GM18870 (cell line): ENCODE results near the gene GALNT9.
"Not testable (repeated sequence)": the region's sequence is repeated elsewhere in the genome, so short reads cannot be mapped to it uniquely, and the experiment has no call there.

ENCODE experiments used
- ATAC-seq: cut with Tn5 transposase; IDR thresholded peaks from one replicate; pipeline ENCODE4 v1.9.1; 2021; ENCODE audit warnings: moderate library complexity; ENCODE audit not compliant: unreplicated experiment

GALNT9 gene

DNA sequence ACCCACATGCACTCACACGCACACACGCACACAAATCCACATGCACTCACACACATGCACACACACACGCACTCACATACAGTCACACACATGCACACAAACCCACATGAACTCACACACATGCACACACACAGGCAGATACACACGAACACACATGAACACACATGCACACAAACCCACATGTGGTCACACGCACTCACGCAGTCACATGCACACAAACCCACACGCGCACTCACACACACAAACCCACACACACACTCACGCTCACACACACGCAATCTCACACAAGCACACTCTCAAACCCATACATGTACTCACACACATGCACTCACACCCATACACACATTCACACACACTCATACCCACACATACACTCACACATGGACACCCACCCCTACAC is 61.5 kb downstream of the GALNT9 start:
- ATAC-seq, result no peak

DNA sequence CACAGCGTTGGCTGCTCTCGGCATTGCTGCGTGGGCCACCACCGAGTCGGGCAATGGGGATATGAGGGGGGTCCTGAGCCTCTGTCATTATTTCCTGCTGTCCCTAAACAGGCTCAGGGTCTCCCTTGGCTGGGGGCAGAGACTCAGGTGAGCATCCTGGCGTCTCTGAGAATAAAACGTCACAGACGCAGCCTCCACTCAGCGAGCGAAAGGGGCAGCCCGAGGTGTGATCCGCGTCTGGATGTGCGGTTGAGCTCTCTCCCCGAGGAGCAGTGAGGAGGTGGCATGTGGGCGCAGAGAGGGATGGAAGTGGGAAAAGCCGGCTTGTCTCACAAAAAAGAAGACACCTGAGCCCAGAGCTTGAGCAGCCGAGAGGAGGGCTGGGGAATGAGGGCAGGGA is 62.6 kb downstream of the GALNT9 start:
- ATAC-seq, result no peak

DNA sequence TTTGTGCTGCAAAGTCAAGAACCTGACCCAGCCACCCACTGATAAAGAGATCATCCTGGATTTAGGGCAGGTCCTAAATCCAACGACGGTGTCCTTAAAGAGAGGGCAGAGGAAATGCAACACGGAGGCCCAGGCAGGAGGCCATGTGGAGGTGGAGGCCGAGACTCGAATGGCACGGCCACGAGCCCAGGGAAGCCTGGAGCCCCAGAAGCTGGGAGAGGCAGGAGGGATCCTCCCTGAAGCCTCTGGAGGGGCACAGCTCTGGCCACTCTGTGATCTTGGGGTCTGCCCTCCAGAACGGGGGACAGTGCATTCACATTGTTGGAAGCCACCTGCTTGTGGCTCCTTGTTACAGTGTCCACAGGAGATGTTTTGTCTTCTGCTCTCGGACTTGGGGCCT is 63.0 kb downstream of the GALNT9 start:
- ATAC-seq, result no peak

- not testable (repeated sequence) for ATAC-seq
These were observed 63.6 kb downstream of the GALNT9 start for GRCh38 chr12:132265822-132266221.

DNA sequence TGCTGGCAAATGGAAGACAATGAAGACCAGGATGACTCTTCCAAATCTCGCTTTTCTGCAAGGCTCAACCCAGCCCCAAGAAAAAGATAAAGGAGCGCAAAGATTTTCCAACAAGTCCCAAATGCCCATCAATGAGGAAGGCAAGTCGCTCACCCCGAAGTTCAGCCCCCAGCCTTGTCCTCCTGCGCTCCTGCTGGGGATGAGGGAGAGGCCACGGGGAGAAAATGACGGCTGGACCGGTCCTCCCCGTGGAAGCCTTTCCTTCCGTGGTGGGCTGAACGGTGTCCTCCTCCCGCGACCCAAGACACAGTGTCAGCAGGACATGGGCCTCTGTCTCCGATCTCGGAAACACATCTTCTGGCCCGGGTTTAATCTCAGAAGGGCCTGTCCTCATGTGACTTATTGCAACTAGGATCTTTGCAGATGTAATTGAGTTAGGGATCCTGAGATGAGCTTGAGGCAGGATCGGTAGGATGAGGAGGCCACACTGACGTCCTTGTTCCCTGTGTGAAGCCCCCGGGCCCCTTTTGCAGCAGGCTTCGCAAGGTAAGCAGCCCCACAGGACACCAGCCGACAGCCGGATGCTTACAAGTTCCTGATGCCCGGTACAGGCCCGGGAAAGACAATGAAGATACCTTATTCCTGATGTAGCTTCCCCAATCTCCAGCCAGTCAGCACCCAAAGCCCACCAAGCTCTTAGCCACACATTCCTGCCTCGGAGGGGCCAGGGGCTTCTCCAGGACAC is 64.2 kb downstream of the GALNT9 start:
- no peak for ATAC-seq

- ATAC-seq, result no peak
These were observed 65.0 kb downstream of the GALNT9 start for GRCh38 chr12:132264086-132265010.

- ATAC-seq, result no peak
These were observed 65.8 kb downstream of the GALNT9 start for GRCh38 chr12:132263451-132264049.

GRCh38 chr12:132263061-132263360 is 66.4 kb downstream of the GALNT9 start:
- ATAC-seq, result no peak

DNA sequence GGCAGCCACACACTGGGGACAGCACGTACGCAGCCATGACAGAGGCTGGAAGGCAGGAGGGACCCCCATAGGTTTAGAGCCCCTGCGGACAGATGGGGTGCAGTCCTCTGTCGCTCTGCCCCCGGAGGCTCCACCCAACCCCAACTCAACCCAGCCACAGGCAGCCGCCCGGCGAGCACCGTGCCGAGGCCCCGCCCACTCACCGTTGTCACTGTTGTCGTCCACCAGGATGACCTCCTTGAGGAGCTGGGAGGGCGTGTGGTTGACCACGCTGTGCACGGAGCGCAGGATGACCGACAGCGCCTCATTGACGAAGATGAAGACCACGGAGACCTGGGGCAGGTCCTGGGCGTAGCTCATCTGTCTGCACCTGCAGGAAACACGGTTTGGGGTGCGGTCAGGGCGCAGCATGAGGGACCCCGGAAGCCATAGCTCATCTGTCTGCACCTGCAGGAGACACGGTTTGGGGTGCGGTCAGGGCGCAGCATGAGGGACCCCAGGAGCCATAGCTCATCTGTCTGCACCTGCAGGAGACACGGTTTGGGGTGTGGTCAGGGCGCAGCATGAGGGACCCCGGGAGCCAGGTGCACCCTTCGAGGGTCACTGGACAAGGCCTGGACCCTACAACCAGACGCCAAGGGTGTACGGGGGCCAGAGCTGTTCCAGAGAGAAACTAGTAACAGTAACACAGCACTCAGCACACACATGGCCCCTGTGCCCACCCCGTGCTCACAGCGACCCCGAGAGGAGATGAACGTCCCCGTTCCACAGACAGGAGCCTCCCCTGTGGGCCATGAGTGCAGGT is 66.9 kb downstream of the GALNT9 start:
- ATAC-seq, result no peak

DNA sequence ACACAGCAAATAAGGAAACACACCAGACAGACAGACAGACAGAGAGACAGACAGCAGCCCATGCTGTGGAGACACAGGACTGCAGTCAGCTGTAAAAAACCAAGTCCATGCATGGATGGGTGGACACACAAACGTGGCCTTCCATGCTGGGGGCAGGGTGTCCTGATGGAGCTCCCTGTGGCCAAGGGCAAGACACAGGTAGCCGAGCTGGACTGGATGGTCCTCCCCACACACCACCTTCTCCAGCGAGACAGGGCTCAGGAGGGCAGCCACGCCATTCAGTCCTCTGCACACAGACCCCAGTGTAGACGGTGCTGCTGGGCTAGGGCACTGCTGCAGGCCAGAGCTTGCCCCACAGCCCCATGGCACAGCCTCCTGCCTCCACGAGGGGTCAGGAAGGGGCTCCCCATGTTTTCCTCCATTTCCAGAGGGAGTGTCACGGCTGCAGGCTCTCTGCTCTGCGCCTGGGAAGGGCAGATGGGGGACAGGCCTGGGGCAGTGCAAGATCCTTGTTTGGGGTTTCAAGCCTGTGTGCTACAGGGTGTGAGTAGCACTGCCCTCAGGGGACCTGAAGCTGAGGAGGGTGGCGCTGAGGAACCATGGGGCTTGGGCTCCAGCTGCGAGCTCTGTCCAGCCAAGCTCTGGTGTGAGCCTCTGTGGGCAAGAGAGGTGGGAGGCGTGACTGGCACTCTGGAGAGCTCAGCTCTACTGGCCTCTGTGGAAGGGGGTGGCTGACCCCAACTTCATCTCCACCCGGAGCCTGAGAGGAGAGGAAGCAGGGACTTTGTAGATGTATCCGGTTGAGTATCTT is 67.9 kb downstream of the GALNT9 start:
- ATAC-seq, result no peak

GRCh38 chr12:132260721-132261120 is 68.7 kb downstream of the GALNT9 start:
- no peak for ATAC-seq

GRCh38 chr12:132259872-132260695 is 69.3 kb downstream of the GALNT9 start:
- ATAC-seq, result no peak

- no peak for ATAC-seq
These were observed 70.0 kb downstream of the GALNT9 start for GRCh38 chr12:132259364-132259871.

DNA sequence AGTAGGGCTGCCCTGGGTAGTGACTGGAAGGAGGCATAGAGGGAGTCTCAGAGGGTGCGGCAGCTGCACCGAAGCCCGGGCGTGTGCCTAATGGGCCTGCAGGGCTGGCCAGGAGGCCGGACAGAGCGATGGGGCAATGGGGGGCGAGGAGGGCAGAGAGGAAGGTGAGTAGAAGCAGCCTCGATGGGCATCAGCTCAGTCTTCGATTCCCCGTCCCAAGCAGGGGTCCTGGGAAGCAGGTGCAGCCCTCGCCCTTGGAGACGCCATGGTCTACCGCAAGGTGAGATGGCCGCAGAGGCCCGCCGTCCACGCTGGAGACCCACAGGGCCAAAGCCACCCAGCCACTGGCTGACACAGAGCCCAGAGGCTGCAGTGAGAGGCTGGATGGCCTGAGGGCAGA is 70.8 kb downstream of the GALNT9 start:
- ATAC-seq, result no peak

DNA sequence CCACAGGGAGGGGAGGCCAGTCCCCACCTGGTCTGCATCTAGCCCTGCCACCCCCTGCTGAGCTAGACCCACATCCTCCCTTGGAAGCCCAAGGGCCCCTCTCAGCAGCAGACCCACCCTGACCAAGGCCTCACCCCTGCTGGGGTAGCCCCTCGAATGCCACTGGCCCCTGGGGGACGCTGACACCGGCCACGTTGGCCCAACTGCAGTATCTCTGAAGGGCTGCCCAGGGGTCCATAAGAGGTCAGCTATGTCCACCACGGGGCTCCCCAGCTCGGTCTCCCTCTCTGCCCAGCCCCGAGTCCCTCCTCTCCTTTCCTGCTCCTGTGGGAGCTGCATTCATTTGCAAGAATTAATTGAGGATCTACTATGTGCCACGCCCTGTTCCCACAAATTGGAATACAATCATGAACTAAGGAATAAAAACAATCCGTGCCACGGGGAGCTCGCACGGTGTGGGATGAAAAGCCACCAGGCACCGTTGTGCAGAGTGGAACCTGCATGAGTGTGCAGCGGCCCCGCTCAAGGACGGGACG is 71.4 kb downstream of the GALNT9 start:
- no peak for ATAC-seq

DNA sequence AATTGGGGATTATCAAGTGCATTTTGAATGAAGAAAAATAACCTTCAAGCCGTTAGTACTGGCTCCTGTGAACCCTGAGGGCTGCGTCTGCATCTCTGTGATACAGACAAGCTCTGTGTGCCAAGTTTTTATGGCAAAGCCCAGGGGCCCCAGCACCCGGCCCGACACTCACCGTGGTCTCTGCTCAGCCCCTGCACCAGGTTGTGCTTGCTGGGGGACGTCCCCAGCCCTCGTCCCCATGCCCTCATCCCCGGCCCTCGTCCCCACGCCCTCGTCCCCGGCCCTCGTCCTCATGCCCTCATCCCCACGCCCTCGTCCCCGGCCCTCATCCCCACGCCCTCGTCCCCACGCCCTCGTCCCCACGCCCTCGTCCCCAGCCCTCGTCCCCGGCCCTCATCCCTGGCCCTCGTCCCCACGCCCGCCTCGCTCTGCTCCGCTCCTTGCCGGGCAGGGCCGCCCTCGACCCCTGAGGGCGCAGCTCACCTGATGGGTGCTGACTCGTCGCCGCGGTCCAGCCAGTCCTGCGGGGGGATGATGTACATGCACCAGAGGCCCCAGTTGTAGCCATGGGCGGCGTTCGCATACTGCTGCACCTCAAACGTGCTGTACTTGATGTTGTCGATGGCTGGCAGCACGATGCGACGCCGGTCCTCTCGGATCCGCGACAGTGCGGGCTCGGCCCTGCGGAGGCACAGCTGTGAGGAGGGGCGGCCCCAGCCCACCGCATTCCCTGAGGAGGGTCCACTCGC is 72.0 kb downstream of the GALNT9 start:
- ATAC-seq, result no peak

DNA sequence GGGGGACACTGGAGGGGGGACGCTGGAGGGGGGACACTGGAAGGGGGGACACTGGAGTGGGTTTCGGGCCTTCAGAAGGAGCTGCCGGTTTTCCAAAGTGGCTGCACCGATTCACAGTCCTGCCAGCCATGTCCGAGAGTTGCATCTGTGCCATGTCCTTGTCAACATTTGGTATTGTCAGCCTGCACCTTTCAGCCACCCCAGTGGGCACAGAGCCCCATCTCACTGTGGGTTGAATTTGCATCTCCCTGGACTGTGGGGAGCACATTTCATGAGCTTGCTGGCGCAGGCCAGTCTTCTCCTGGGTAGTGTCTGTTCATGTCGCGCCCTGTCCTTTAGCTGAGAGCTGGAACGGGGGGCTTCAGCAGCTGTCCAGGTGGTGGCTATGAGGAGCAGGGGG is 72.7 kb downstream of the GALNT9 start:
- no peak for ATAC-seq

- ATAC-seq, result no peak
These were observed 73.7 kb downstream of the GALNT9 start for GRCh38 chr12:132255642-132256041.
